Activated CD8-positive, alpha-beta memory T cell treated with anti-CD3 and anti-CD28 coated beads for 36 hours (primary cell): Measurements from ENCODE around the gene INTS1. TPM values are rescaled to one million over a fixed set of nuclear protein-coding genes. Genes with fewer than 3 reads are reported as not detected.

Source experiments
- CTCF ChIA-PET: fragments of 350-600 bp; sonication (Branson Sonifier 250); formaldehyde crosslinking; loops from one replicate; lab custom pipeline; 2021; ENCODE audit warnings: antibody characterized with exemption; lab: Charles Lee
- POLR2A ChIA-PET: fragments of 350-600 bp; sonication (Branson Sonifier 250); formaldehyde crosslinking; loops from one replicate; lab custom pipeline; 2021; ENCODE audit warnings: antibody characterized with exemption; lab: Charles Lee
- total RNA-seq, 2 experiments: library from RNA; stranded (reverse); gene quantifications; one replicate each; pipeline ENCODE4 v1.2.3, GENCODE V29; 2021

INTS1 gene
- total RNA-seq, 2 experiments from 2014 or later, result 95.8 to 103 TPM

DNA sequence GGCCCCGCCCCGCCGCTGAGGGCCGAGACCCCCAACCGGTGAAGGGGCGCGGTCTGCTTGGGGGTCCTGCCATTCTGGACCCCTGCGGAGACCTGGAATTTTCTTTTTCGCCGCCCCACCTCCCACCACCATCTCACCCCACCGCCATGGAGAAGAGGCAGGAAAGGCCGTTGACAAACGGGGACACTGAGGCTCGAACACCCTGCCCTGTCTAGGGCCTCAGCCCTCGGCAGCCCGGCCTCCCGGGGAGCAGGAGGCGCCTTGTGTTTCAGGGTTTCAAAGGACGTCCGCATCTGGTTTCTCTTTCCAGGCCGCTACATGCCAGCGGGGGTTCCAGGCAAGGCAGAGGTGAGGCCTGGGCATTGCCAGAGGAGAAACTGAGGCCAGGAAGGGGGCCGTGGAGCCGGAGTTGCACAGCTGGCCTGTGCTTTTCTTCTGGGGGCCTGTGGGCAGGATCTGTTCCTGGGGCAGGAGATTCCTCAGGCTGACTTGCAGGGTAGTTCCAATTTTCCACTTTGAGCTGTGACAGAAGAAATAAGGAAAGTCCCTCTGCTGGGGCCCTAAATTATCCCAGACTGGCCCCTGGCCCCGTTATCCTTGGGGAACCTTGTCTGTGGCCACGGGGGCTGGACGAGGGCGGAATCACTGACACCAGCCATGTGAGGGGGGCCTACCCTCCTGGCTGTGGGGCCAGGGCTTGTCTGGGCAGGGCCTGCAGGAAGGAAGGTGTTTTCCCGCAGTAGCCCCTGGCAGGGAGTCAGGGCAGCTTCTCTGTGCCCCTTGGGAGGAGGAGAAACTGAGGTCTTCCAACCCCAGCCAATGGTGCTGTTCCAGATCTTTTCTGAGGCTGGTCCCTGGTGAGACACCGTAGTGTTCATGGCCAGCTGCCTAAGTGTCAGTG lies 44.0 kb downstream of the INTS1 start:
- POLR2A ChIA-PET, result no interaction called here
- CTCF ChIA-PET, result interaction anchor here (0.7 to 1.9 kb wide), 3 partner anchors 9 to 48 kb away, joined by 3 to 6 read pairs (median 4); no protein-coding TSS in a partner anchor

DNA sequence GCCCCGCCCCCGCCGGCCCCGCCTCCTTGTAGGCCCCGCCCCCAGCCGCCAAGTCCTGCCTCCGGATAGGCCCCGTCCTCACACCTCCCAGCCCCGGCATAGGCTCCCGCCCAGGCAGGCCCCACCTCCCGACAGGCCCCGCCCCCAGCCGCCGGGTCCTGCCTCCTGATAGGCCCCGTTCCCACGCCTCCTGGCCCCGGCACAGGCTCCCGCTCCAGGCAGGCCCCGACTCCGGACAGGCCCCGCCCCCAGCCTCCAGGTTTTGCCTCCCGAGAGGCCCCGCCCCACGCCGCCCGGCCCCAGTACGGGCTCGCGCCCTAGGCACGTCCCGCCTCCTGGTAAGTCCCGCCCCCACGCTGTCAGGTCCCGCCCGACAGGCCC lies 44.7 kb downstream of the INTS1 start:
- POLR2A ChIA-PET, result no interaction called here
- CTCF ChIA-PET, result interaction anchor here (1.9 kb wide), 1 partner anchor 14 kb away, joined by 5 read pairs; no protein-coding TSS in a partner anchor

DNA sequence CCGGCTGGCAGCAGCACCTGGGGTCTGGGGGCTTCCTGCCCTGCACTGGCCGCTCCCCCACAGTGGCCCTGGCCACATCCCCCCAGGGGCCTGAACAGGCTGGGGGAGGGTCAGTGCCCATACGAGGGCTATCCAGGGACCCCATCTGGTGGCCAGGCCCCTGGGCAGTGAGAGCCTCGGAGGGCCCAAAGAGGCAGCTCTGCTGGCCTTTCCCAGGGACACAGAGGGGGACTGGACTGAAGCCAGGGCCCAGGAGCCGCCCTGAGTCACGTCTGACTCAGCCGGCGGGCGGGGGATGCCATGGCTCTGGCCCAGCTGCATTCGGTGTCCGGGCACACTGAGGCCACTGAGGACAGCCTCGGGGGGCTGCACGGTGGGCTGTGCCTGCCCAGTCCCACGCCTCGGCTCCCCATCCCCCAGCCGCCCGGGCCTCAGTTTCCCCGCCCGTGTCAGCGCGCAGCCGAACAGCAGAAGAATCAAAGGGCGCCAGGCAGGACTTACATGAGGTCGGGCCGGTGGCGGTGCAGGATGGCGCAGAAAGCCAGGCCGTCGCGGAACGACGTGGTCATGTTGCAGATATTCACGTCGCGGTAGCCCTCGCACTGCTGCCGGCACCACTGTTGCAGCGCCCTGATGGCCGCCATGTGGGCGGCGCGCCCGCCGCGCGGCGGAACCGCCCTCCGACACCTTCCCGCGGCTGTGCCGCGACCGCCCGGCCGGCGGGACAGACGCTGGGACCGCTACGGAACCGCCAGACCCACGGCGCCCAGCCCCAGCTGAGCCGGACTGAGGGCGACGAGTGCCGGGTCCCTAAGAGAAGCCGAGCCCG lies 45.3 kb downstream of the INTS1 start, which contains the start of gene MICALL2:
TSS of gene MICALL2 (minus strand) at position 788 of the 829 bp plus-strand sequence. CDS start at position 644, 144 bp downstream.
- ChIA-PET CTCF (interaction anchor here (1.9 kb wide), 1 partner anchor 15 kb away, joined by 5 read pairs; no protein-coding TSS in a partner anchor), POLR2A (no interaction called here)

DNA sequence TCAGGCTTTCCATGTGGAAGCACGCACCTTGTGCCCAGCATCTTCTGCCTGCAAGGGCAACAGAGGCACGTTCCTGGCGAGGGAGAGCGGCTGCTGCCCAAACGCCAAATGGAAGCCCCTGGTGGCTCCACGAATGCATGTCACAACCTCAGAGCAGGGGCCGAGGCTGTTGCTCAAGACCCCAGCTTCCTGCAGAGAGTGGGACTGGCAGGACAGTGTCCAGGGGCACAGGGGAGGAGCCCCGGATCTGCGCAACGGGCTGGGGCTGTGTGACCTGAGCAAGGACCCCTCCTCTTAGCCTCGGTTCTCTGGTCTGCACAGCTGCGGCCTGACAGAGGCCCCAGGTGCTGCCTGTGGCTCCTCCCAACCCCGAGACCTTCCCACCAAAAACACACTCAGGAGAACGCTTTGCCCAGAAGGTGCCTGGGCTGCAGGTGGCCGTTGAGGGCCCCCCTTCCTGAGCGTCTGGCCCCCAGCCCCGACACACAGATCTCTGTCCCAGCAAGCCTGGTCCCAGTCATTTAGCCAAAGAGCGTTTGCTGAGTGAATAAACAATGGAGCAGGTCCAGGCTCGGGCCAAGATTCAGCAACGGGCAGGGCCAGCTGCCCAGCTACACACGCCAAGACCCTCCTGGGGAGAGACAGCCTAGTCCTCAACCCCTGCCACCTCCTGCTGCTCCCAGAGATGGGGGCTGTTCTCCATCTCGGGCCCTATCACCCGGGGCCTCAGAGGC lies 46.1 kb downstream of the INTS1 start:
- ChIA-PET POLR2A (no interaction called here), CTCF (interaction anchor here (0.6 to 1.9 kb wide), 2 partner anchors 16 to 45 kb away, joined by 3 to 5 read pairs; no protein-coding TSS in a partner anchor)

DNA sequence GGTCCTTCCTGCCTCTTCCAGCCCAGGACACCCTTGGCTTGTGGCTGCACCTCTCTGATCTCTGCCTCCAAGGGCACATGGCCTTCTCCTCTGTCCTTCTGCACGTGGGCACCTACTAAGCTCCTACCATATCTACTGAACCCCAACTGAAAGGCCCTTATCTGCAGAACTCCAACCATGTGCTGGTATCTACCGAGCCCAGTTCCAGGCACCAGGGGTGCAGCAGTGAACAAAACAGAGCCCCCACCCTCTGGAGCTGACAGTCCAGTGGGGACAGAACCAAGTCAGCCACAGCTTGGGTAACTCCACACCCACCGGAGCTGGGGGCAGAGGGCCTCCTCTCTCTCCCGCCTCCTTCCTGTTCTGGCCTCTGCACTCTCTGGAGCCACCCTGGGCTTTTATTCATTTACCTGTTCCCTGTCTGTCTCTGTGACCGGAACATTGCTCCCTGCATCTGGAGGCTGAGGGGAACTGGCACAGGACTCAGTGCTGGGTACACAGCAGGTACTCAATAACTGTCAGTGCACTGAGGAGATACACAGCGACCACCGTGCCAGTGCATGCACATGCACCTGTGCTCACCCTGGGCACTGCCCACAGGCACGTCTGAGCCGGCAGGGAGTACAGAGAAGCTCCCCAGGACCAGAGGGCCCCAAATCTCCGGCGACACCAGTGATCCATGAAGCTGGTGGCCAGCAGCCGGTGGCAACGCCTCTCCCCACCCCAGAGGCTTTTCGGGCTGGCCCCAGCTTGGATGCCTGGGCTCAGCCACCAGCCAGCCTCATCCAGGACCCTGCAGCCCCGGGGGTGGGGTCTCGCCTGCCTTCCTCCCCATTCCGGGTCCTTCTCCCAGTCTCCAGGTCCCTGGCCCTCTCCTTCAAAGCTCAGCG lies 46.9 kb downstream of the INTS1 start:
- CTCF ChIA-PET, result interaction anchor here (0.6 to 1.5 kb wide), 2 partner anchors 17 to 44 kb away, joined by 3 to 4 read pairs; no protein-coding TSS in a partner anchor
- POLR2A ChIA-PET, result no interaction called here

DNA sequence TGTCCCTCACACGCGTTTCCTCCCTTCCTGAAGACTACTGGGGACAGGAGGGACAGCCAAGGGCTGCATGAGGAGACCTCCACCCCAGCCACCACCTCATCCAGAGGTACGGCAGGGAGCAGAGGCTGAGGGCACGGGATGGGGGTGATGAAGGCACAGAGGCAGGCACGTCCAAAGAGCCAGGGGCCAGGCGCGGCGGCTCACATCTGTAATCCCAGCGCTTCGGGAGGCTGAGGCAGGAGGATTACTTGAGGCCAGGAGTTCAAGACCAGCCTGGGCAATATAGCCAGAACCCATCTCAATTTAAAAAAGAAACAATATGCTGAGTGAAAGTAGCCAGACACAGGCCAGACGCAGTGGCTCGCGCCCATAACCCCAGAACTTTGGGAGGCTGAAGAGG lies 48.2 kb downstream of the INTS1 start:
- ChIA-PET POLR2A (no interaction called here), CTCF (interaction anchor here (1.5 kb wide), 1 partner anchor 18 kb away, joined by 4 read pairs; no protein-coding TSS in a partner anchor)

DNA sequence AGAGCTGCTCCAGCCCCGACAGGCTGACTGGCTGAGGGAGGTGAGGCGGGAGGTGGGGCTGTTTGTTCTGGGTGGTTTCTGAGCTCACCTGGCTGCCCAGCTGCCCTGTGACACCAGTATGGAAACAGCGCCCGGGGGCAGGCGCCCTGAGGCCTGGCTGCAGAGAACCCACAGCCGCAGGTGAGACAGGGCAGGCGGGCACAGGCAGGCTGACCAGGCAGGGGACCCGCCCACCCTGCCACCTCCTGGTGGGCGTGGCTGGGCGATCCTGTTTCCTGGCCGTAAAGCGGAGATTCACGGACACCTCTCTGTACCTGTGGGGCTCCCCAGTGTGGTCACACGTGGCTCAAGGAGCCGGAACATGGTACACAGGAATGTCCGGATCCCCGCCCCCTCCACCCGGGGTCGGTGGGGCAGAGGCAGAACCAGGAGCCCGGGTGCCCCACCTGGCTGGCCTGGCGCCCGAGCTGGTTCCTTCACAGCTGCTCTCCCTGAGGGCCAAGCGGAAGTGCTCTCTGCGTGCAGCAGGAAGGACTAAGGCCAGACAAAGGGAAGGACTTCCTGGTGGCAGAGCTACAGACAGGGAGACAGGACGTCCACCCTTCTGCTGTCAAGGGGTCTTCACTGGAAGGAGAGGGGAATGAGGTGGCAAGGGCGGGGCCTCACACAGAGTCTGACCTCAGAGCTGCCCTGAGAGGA lies 48.8 kb downstream of the INTS1 start:
- ChIA-PET POLR2A (no interaction called here), CTCF (no interaction called here)

DNA sequence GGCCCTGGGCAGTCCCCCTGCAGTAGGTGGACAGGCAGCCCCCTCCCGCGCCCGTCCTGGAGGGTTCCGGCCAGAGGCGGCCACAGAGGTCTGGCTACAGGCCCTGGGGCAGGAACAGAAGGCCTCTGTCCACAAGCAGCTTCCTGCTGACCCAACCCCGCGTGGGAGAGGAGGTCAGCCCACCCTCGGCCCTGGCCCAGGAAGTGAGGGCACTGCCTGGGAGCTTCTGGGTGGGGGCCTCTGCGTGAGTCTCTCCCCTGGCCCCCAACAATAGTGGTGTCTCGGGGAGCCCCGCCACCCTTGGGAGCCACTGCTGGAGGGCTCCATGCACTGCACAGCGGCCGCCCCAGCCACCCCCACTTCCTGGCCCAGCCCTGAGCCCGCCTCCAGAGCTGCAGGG lies 49.6 kb downstream of the INTS1 start:
- ChIA-PET CTCF (no interaction called here), POLR2A (no interaction called here)

DNA sequence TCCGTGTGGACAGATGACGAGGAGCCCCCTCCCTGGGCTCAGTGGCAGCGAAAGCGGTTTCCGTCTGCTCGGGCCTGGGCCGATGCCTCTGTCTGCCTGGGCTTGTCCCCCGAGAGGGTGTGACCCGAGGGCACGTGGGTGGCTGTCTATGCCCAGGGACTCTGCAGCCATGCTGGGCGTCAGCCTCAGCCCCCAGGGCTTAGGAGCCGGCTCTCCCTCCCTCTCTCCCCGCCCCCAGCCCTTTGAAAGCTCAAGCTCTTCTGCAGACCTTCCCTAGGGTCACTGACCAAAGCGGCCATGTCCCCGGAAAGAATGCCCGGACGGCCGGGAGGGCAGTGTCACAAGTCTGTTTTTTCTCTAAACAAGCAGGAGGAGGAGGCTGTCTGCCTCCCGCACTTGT lies 52.0 kb downstream of the INTS1 start:
- ChIA-PET CTCF (interaction anchor here (1.1 kb wide), 1 partner anchor 22 kb away, joined by 3 read pairs; no protein-coding TSS in a partner anchor), POLR2A (no interaction called here)

DNA sequence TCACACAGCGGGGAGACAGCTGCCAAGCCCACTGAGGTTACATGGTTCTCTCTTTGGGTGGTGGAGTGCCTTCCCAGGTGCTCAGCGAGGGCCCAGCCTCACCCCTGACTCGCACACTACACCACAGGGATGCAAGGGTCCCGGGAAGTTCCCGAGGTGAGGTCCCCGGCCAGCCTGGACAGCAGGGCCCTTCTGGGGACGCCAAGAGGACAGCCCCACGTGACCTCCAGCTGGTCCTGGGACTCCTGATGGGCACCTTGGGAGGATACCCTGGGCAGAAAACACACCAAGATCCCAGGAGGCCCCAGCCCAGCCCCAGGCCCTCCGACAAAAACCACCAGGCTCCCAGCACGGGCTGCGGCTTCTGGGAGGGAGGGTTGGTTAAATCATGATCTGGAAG lies 53.2 kb downstream of the INTS1 start:
- CTCF ChIA-PET, result no interaction called here
- POLR2A ChIA-PET, result no interaction called here

DNA sequence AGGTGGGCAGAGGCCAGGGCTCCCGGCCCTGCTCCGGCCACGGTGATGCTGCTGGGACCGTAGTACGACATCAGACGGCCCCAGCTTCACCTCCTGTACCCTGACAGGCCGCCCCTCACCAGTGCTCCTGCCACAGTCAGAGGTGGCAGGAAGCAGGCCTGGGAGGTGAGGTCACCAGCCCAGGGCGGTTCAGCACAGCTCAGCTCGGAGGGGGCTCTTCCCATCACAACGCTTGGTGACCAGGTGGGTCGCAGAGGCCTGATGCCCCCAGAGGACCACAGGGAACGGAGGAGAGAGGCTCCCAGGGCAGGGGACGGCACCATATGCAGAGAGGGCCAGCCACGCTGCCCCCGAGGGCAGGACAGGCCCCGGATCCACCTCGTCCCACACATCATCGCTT lies 53.8 kb downstream of the INTS1 start:
- ChIA-PET POLR2A (no interaction called here), CTCF (interaction anchor here (1.8 kb wide), 1 partner anchor 24 kb away, joined by 5 read pairs; no protein-coding TSS in a partner anchor)

DNA sequence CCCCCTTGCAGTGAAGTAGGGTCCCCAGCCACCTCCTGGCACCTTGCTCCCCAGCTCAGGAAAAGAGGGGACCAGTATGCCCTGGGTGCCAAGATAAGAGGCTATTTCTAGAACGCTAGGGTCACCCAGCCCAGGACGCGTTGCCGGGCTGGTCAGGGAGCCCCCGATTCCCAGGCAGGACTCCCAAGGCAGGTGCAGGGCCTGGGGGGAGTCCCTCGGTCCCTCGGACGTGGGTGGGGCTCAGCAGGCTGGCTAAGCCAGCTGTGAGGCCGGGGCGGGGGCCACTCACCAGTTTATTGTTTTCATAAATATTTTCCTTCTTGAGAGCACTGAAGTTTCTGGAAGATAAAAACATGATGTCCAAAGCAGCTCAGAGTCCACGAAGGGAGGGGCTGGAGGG lies 54.2 kb downstream of the INTS1 start:
- POLR2A ChIA-PET, result no interaction called here
- CTCF ChIA-PET, result interaction anchor here (1.8 kb wide), 1 partner anchor 25 kb away, joined by 5 read pairs; no protein-coding TSS in a partner anchor

DNA sequence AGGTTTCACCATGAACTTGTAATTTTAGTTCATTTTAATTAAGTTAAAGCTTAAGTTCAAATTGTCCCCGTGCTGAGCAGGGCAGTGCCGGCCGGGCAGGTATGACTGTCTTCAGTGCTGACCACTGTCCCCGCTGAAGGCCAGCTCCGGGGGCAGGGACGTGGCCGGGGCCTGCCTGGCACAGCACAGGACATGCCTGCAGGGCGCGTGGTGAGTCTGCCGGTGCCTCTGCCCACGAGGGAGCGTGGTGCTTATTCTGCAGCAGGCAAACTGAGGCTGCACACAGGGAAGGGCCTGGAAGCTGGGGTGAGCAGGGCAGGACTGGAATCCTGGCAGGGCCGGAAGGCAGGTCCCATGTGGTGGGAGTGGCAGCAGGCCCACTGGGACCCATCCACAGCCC lies 54.7 kb downstream of the INTS1 start:
- ChIA-PET POLR2A (no interaction called here), CTCF (interaction anchor here (1.8 kb wide), 1 partner anchor 25 kb away, joined by 5 read pairs; no protein-coding TSS in a partner anchor)

DNA sequence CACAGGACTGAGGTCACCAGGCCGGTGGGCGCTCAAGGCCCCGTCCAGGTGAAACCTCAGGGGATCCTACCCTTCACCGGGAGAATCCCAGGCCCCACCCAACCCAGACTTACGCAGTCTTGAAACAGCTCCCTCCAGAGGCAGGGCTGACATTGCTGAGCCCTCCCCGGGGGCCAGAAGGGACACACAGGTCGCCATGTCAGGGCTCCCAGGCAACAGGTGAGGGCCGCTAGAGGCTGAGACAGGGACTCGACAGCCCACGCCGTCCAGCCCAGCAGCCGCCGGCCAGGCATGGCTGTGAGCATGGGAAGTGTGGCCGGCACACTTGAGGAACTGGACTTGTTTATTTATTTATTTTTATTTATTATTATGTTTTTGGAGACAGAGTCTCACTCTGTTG lies 55.2 kb downstream of the INTS1 start:
- POLR2A ChIA-PET, result no interaction called here
- CTCF ChIA-PET, result interaction anchor here (1.8 kb wide), 1 partner anchor 26 kb away, joined by 5 read pairs; no protein-coding TSS in a partner anchor

DNA sequence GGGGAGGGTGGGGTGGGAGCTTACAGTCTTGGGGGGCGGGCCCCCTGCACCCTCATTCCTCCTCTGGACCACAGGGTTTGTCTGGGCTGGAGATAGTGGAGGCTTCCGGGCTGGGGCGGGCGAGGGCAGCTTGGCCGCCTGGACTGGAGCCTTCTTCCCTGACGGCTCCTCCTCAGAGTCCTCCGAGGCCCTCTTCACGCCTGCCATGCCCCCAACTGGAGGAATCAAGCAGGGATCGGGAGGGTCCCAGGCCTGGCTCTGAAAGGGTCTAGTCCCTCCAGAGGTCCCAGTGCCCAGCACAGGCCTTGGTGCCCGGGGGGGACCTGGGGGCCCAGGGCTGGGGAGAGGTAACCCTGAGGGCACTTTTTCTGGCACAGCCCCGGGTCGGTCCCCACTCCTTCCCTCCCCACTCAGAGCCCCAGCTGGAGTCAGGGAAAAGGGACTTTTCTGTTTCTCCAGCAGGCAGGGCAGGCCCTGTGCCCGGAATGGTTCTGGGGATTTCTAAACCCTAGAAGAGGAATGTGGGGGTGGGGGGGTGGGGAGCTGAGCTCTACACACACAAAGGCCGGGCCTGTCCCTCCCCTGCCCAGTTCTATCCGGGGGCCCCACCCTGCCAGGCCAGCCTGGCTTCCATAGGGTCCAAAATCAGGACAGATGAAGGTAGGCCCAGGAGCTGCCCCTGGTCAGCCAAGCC lies 56.5 kb downstream of the INTS1 start:
- ChIA-PET CTCF (interaction anchor here (0.9 kb wide), 1 partner anchor 15 kb away, joined by 4 read pairs; no protein-coding TSS in a partner anchor), POLR2A (no interaction called here)

DNA sequence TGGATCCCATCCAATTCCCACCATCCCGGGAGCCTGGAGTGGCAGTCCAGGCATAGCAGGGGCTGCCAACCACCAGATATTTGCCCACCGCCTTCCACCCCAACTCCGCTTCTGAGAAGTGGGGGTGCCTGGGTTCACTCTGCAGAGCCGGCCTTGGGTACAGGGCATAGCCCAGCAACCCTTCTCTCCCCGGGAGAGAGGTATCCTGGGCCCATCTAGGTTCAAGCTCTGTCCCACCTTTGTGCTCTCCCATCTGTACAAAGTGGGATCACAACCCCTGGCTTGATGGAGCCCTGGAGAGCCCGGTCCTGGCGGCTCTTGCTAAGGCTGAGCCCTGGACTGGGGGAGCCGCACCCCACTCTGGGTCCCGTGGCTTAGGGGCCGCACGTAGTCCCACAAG lies 57.1 kb downstream of the INTS1 start:
- ChIA-PET POLR2A (no interaction called here), CTCF (no interaction called here)

DNA sequence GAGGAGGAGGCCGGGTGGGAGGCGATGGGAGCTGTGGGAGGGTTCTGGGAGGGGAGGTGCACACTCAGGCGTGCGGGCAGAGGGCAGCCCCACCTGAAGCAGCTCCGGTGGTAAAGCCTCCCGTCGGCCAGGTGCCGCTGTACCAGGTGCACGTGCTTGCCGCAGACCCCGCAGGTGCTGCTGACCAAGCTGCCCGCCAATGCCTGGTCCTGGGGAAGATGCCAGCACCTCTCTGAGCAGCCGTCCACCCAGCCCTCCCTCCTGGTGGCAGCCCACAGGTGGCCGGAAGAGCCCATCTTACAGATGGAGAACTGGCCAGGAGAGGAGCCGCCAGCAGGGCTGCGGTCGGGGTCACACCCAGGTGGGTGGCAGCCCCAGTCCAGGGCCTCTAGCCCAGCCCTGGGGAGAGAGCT lies 57.6 kb downstream of the INTS1 start:
- ChIA-PET CTCF (no interaction called here), POLR2A (no interaction called here)
